Dermis blood vessel endothelial cell (primary cell): ENCODE results near the gene RRM1. TPM values are rescaled to one million over a fixed set of nuclear protein-coding genes. Genes with fewer than 3 reads are reported as not detected.
"Not testable (repeated sequence)": the region's sequence is repeated elsewhere in the genome, so short reads cannot be mapped to it uniquely, and the experiment has no call there.

Source experiments
- DNase-seq: peaks from one replicate; pipeline ENCODE4 v3.0.0; 2010
- total RNA-seq: library from RNA; depleted of rRNA; stranded (reverse); fragments of >200 nt; gene quantifications from 2 replicates; pipeline ENCODE4 v1.2.3, GENCODE V29; 2014

Gene RRM1
- total RNA-seq, 1 donor from 2014 or later: 68.8 TPM

DNA sequence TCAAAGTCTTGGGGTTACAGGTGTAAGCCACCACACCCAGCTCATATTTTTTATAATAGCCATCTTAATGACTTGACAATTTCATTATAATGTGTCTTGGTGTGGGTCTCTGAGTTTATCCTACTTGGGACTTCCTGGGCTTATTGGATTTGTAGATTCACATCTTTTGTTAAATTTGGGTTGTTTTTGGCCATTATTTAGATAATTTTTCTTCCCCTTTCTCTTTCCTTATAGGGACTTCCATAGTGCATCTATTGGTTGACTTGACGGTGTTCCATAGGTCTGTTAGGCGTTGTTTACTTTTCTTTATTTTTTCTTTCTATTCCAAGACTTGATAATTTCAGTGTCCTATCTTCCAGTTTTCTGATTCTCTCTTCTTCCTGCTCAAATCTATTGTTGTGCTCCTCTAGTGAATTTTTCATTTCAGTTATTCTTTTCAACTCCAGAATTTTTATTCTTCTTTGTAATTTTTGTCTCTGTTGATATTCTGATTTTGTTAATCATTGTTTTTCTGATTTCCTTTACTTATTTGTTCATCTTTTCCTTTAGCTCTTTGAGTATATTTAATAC, 45.6 kb downstream of the RRM1 start:
- DNase-seq: no peak

DNA sequence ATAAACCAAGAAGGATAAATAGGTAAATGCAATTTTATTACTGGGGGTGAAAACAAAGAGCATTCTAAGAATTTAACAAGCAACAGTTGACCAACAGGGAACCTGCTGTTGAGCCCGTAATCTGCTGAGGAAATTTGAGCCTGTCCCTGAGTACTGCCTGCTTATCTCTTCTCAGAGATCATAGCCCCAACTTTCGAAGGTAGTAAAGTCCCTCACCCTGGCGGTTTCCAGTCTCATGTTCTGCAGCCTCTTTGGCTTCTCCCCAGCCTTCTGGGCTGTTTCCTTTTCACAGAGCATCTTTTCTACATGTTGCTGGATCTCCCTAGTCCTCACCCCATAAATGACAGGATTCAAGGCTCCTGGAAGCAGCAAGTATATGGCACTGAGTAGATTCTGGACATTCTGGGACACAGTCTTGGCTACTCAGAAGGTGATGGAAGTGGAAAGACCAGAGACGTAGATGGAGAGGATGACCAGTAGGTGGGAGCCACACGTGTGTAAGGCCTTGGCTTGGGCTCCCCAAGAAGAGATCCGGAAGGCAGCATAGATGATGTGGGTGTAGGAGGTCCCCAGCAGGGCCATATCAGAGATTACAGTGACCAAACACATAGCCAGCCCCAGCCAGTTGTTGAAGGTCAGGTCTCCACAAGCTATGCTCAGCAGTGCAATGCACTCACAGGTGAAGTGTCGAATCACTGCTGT, 51.6 kb downstream of the RRM1 start:
- no peak for DNase-seq

DNA sequence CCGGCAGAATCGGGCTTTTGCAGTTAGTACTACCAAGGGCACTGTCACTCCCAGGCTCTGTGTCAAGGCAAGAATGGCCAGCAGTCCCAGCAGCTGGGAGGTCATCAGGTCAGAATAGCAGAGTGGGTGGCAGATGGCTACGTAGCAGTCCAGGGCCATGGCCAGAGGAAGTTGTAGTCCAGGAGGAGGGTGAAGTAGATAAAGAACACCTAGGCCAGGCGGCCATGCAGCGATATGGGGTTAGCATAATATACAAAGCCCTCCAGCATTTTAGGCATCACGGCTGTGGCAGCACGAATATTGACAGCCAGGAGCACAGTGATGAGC, 52.1 kb downstream of the RRM1 start:
- DNase-seq: no peak

DNA sequence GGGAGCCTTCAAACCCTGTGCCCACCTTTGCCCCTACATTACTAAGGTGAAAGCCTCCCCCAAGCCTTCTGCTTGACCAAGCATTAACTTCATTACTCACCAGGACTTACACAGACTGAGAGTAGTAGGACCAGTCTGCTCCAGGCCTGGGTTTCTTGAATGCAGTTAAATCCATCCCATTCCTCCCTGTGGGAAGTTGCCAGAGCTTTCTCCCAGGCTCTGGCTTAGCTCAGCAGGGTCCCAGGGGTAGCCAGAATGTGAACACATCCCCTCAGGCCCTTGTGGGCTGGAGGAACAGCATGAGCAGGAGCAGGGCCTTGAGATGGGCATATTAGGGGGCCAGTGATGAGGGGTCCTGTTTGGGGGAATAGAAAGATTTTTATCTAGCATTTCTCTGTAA, 59.9 kb downstream of the RRM1 start:
- no peak for DNase-seq

DNA sequence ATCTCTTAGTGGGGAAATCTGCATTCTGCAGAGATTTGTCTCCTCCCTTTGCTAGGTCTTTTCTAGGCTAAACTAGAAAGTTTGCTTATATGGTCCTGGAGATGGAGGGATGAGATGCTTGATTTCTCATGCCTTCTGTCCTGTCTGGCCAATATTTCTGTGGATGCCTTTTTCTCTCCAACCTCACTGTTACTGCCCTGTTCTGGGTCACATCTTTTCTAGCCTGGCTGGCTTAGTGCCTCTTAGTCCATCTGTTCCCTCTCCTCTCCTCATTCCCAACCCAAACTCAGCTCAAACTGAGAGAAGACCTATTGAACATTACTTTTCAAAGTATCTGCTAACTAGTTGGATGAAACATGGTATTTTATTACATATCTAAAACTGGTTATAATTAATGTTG, 62.0 kb downstream of the RRM1 start:
- no peak for DNase-seq

DNA sequence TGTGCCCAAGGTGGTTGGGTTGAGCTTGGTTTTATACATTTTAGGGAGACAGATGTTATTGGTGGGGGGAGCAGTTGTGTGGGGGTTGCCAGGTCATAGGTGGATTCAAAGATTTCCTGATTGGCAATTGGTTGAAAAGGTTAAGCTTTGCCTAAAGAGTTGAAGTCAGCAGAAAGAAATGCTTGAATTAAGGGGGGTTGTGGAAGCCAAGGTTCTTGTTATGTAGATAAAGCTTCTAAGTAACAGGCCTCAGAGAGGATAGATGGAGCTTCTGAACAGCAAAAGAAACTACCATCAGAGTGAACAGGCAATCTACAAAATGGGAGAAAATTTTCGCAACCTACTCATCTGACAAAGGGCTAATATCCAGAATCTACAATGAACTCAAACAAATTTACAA, 64.2 kb downstream of the RRM1 start:
- DNase-seq: not testable (repeated sequence)

DNA sequence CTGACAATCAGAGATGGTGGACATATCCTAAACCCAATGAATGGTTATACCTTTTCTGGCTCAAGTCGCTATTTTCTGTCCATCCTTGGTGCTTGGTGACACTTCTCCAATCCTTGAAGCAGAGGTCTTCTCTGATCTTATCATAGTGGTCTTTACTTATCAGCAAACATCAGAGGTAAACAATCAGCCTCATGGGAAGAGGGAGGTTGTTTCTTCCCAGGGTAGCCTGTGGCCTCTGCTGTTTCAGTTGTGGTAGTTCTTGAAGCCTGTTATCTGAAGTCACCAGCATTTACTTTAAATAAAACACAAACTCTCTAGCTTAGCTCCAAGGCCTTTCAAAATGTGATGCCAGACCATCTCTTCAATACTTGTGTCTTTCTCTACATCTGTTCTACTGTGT, 66.7 kb downstream of the RRM1 start:
- DNase-seq: no peak

DNA sequence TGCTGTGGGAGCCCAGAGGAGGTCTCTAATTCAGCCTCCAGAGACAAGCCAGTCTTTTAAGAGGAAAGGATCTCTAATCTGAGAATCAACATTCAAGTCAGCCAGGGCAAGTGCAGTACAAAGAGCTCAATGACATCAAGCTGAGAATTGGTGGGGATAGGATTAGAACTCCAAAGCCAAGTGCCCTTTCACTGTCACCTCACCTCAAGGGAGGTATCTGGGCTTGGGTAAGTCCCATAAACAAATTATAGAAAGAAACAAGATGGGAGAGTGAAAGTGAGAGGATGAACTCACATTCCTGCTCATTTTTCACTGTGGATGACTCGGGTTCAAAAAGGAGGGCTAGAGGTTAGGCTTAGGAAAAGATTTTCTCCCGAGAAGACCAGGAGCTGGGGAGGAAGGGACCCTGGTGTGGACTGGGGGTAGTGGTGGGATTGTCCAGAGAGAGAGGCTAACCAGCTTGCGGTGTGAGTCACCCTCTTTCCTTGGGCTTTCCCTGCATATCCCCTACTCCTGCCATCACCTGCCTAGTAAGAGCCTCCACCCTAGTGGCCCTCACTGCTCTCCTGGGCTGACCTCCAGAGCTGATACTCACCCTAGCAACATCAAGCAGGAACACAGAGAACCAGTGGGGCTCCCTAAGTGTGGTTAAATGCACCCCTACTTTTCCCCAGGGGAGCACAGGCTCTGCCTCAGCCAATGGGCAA, 70.4 kb downstream of the RRM1 start:
- DNase-seq: no peak

DNA sequence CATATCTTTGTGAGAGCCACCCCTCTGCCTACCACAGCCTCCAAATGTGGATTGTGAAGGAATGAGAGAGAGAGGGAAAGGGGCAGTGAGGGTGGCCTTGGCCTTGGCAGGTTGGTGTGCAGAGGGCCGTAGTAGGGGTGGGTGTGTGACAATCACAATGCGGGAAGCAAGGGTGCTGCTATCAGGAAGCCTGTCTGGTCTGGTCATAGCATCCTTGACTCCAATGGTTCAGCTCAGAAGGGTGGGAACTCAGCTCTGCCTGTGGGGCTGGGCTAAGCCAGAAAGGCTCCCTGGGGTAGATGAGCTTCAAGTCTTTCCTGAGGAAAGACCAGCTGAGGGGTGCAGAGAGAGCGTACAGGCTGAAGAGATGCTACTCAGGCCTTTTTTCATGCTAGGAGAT, 72.7 kb downstream of the RRM1 start:
- DNase-seq: no peak

DNA sequence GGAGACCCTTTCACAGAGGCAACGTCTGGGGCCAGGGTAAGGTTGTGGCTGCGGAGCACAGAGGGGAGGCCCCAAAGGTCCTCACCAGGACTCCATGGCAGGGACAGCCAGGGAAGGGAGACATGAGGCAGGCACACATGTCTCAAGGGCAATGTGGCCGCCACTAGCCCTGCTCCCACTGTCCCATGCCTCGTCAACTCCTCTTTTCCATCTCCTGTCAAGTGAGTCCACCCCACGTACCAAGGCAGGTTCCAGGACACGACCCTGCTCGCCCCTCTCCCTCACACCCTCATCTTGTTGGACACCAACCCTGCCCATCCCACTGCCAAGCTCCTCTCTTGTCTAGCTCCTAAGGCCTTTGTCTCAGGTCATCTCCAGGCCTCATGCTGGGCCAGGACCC, 73.2 kb downstream of the RRM1 start:
- DNase-seq: no peak

DNA sequence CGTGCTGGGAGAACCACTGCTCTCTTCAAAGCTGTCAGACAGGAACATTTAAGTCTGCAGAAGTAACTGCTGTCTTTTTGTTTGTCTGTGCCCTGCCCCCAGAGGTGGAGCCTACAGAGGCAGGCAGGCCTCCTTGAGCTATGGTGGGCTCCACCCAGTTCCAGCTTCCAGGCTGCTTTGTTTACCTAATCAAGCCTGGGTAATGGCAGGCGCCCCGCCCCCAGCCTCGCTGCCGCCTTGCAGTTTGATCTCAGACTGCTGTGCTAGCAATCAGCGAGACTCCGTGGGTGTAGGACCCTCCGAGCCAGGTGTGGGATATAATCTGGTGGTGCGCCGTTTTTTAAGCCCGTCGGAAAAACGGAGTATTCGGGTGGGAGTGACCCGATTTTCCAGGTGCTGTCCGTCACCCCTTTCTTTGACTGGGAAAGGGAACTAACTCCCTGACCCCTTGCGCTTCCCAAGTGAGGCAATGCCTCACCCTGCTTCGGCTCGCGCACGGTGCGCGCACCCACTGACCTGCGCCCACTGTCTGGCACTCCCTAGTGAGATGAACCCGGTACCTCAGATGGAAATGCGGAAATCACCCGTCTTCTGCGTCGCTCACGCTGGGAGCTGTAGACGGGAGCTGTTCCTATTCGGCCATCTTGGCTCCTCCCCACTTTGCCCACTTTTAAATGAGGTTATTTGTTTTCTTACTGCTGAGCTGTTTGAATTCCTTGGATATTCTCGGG, 81.2 kb downstream of the RRM1 start:
- DNase-seq: not testable (repeated sequence)

DNA sequence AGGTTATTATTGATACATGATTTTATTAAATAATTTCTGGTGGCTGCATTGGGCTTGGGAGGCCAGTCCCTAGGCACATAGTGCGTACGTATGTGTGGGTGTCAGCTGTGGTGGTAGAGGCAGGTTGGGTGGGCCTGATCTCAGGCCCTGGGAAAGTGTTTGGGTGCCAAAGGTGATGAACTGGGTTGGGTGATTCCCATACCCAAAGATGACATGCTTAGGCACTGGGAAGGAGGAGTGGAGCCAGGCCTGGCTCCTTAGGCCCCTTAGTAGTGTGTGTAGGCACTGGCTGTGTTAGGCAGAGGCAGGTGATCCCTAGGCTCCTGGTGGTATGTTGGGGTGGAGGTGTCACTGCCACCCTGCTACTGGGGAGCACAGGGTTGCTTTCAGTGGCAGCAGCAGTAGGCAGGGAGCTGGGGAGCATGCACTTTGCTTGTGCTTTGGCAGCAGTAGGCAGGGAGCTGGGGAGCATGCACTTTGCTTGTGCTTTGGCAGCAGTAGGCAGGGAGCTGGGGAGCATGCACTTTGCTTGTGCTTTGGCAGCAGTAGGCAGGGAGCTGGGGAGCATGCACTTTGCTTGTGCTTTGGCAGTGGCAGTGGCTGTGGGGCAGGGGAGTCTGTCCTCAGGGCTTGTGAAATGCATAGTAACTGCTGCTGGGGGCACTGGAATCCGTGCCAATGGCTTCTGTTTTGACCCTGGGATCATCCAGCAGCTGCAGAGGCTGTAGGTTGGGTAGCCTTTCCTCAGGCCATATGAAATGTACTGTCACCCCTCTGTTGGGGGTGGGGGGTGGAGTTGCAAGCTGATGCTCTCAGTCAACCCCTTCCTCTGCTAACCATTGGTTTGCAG, 84.4 kb downstream of the RRM1 start:
- no peak for DNase-seq

DNA sequence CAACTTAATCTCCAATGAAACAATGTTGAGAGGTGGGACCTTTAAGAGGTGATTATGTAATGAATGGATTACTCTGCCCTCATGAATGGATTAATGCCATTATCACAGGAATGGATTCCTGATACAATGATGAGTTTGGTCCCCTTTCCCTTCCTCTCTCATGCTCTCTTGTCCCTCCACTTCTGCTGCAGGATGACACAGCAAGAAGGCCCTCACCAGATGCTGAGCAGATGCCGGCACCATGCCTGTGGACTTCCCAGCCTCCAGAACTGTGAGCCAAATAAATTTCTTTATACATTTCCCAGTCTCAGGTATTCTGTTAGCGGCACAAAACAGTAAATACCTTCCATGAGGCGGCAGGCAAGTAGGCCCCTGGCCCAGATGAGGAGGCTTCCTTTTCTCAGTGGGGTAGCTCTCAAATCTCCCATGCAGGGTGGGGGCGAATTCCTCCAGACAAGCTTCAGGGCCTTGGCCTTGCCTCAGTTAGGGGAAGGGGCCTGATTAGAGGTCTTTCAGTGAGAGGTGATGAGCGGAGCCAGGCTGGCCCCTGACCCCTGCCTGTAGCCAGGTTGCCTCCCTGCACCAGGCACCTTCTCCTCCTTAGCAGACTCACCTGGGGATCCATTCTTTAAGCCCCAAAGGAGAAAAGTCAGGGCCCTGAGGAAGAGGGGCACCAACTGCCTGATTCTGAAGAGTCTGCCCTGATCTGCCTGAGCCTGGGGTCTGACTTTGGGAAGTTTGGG, 86.0 kb downstream of the RRM1 start:
- DNase-seq: no peak

DNA sequence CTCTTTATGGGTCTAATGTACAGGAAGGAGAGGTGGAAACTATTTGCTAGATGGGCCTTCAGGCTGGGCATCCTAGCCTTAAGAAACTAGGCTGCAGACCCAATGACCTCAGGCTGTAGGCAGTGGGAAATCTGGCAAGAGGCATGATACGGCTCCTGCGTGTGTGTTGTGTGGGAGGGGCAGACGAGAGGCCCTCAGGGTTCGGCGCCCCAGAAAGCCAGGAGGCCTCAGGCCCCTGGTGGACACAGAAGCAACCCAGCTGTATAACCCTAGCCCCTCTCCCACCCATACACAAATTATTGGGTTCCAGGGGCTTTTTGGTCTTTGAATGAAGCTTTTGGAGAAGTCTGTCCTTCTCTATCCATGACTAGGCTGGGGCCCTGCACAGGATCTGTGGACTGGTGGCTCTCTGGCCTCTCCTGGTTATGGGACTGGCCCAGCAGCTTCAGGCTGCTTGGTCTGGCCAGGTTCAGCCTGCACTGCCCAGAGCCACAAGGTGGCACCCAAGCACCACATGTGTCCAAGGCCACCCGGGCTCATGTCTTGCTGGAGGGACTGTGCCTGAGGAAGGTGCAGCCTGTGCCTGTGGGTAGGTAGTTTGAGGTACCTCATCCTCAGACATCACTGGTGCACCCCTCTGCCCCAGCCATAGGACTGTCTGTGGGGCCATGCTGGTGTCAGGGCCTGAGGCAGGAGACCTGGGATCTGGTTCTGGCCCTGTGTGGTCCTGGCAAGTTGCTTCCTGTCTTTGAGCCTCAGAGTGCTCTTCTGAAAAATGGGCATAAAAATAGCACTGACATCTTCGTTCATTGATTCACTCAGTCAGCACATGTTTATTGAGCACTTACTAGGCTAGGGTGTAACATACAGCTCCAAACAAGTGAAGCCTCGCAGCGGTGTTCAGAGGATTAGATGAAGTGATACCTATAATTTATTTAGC, 87.5 kb downstream of the RRM1 start:
- peak; percentile 81 for DNase-seq

DNA sequence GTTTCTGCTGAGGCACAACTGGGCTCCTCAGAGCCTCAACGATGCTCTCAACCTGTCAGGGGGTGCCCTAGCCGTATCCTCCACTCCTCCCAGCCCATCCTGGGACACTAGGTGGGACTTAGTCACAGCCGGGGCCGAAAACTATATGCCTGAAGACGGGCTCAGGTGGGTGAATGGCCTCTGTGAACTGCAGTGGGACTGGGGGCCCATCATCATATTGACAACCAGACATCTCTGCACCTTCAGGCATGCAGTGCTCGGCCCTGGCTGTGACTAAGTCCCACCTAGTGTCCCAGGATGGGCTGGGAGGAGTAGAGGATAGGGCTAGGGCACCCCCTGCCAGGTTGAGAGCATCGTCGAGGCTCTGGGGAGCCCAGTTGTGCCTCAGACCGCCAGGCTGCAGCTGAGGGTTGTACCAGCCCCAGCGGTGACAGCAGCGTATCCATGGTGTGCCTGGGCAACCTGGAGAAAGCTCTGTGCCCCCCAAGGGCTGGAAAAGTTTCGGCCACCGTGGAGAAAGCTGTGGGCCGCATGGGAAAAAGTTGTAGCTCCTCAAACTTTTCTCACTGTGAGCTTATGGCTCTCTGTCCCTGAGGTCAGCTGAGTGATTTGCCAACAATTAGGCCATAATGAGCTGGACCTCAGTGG, 88.9 kb downstream of the RRM1 start:
- DNase-seq: no peak

DNA sequence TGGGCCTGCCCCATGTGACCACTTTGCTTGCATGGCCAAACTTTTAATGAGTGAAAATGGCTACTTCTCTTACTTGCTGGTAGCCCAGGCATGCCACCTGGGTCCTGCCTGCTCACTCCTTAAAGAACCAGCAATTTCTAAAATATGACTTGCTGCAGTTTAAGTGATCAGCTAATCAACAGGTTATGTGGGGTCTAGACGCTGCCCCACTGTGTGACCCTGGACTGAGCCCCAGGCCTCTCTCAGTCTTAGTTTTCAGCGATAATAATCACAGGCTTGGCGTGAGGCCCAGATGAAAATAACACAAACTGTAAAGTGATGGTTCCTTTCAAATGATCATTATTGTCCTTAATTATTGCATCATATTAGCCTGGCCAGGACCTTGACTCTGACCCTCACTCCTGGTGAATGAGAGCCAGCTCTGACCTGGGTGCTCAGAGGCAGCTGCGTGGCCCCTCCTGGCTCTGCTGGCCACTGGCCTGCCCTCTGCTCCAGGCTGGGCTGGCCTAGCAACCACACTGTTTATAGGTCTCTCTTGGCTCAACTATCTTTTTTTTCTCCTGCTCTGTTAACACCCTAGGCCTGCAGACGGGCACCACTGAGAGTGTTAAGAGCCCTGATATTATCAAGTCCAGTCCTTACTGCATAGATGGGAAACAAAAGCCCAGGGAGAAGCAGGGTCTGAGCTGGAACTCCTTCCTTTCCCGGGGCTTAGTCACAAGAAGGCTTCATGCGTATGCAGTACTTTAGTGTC, 89.7 kb downstream of the RRM1 start:
- no peak for DNase-seq

DNA sequence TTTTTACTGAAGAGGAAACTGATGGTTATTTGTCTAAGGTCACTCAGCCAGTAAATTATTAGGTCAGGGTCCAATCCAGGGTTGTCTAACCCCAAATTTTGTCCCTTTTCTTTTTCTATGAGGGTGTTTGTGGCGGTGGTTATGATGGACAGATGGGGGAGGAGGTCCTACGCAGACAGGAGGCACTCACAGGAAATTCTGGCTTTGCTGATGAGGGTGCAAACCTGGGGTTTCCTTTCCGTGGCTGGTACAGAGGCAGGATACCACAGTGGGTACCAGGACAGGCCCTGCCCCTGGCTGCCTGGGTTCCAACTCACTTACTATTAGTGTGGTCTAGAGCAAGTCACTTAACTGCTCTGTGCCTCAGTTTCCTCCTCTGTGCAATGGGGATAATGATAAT, 91.0 kb downstream of the RRM1 start:
- no peak for DNase-seq

DNA sequence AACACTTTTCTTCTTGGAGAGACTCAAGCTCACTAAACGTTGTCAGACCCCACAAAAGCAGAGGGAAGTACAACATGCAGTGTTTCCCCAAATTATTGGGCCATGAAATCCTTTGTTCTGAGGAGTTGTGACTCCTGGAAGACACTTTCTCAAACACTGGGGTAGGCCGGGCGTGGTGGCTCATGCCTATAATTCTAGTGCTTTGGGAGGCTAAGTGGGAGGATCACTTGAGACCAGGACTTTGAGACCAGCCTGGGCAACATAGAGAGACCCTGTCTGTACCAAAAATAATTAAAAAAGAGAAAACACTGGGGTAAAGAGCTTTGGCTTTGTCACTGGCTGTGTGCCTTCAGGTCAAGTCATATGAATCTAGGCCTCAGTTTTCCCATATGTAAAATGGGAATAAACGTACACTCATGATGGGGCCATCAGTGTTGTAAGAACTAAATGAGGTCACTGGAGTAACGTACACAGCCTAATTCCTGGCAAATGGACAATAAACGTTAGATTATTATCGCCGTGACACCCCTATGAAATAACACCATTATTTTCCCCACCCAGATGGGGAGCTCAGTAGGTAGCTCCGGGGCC, 92.0 kb downstream of the RRM1 start:
- no peak for DNase-seq
